Measurements from ENCODE around the gene PCDHGA4. TPM values are rescaled to one million over a fixed set of nuclear protein-coding genes. Genes with fewer than 3 reads are reported as not detected.
"Not testable (repeated sequence)": the region's sequence is repeated elsewhere in the genome, so short reads cannot be mapped to it uniquely, and the experiment has no call there.

PCDHGA4 gene
- total RNA-seq, 3 donors from 2014 or later: 0.90 to 4.6 (median 1.2) TPM

GRCh38 chr5:141338538-141339306, 16.1 kb upstream of the PCDHGA4 start, which contains the start of gene PCDHGA2:
TSS of gene PCDHGA2 (plus strand) at chr5:141338760.
- DNase-seq: no peak
- ATAC-seq: no peak
- Histone ChIP-seq H3K9me3 (peaks cover 58% of the 10 kb centered on the region), H3K4me3 (no peak within 1 kb of the TSS), H3K4me1 (ENCODE audit: low read depth) (no peaks in the 10 kb centered on the region), H3K36me3 (ENCODE audit: low read depth) (no peaks in the 10 kb centered on the region)
- no peak for TF ChIP-seq CTCF (IDR thresholded peaks at IDR 0.05)
- intact Hi-C loops (cut with DNase I, micrococcal nuclease): no loop called here

DNA sequence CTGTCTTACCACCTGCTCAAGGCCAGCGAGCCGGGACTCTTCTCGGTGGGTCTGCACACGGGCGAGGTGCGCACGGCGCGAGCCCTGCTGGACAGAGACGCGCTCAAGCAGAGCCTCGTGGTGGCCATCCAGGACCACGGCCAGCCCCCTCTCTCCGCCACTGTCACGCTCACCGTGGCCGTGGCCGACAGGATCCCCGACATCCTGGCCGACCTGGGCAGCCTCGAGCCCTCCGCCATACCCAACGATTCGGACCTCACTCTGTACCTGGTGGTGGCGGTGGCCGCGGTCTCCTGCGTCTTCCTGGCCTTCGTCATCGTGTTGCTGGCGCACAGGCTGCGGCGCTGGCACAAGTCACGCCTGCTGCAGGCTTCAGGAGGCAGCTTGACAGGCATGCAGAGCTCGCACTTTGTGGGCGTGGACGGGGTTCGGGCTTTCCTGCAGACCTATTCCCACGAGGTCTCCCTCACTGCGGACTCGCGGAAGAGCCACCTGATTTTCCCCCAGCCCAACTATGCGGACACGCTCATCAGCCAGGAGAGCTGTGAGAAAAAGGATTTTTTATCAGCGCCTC, 14.0 kb upstream of the PCDHGA4 start:
- DNase-seq; H3K4me3 ChIP-seq; H3K36me3 ChIP-seq (ENCODE audit: low read depth); H3K4me1 ChIP-seq (ENCODE audit: low read depth); ATAC-seq; intact Hi-C loops (cut with DNase I, micrococcal nuclease): not testable (repeated sequence)
- H3K9me3 ChIP-seq: peaks cover 76% of the 10 kb centered on the region

DNA sequence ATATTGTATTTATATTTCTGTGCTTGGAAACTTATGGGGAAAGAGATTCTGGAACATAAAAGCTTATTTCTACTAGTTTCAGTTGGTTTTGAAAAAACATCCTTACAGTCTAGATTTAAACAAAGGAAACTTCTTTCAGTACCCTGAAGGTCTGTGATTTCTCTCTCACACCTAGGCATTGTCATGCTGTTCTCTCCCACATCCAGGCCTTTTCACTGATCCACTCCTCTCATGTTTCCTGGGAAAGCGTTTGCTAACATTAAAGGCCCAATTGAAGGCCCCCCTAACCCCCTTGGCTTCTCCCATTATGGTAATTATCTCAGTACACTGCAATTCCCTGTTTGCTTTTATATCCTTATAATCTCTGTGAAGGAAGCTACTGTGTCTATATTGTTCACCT, 12.0 kb upstream of the PCDHGA4 start:
- Histone ChIP-seq H3K4me1 (ENCODE audit: low read depth) (no peaks in the 10 kb centered on the region), H3K9me3 (peaks cover 80% of the 10 kb centered on the region), H3K36me3 (ENCODE audit: low read depth) (no peaks in the 10 kb centered on the region), H3K4me3 (no peak overlapping the region)
- intact Hi-C loops (cut with DNase I, micrococcal nuclease): no loop called here
- ATAC-seq (no peak), DNase-seq (no peak)
- no peak for TF ChIP-seq CTCF (IDR thresholded peaks at IDR 0.05)

GRCh38 chr5:141343242-141343952, 11.4 kb upstream of the PCDHGA4 start, which contains the start of gene PCDHGA3:
TSS of gene PCDHGA3 (plus strand) at chr5:141343829. CDS start at chr5:141344034, 205 bp downstream.
- ATAC-seq (no peak), DNase-seq (no peak)
- H3K36me3 ChIP-seq (ENCODE audit: low read depth): no peaks in the 10 kb centered on the region
- H3K9me3 ChIP-seq: peaks cover 82% of the 10 kb centered on the region
- H3K4me1 ChIP-seq (ENCODE audit: low read depth): no peaks in the 10 kb centered on the region
- no peak for TF ChIP-seq CTCF (IDR thresholded peaks at IDR 0.05)
- intact Hi-C loops (cut with DNase I, micrococcal nuclease): no loop called here
- no peak within 1 kb of the TSS for H3K4me3 ChIP-seq

- ATAC-seq (no peak), DNase-seq (no peak)
- intact Hi-C loops (cut with DNase I, micrococcal nuclease): no loop called here
- H3K4me3 ChIP-seq: no peak overlapping the region
- H3K9me3 ChIP-seq: peaks cover 80% of the 10 kb centered on the region
- TF ChIP-seq CTCF (IDR thresholded peaks at IDR 0.05): no peak
- no peaks in the 10 kb centered on the region for H3K36me3 ChIP-seq (ENCODE audit: low read depth)
- H3K4me1 ChIP-seq (ENCODE audit: low read depth): no peaks in the 10 kb centered on the region
Observed at GRCh38 chr5:141343953-141344463, 10.8 kb upstream of the PCDHGA4 start.
